HG02885 (cell line): ENCODE results near the gene SPATA16.

Experiments used
- ATAC-seq: cut with Tn5 transposase; IDR thresholded peaks from one replicate; pipeline ENCODE4 v1.9.1; 2021; ENCODE audit warnings: mild to moderate bottlenecking; ENCODE audit not compliant: unreplicated experiment, poor library complexity

Gene SPATA16

DNA sequence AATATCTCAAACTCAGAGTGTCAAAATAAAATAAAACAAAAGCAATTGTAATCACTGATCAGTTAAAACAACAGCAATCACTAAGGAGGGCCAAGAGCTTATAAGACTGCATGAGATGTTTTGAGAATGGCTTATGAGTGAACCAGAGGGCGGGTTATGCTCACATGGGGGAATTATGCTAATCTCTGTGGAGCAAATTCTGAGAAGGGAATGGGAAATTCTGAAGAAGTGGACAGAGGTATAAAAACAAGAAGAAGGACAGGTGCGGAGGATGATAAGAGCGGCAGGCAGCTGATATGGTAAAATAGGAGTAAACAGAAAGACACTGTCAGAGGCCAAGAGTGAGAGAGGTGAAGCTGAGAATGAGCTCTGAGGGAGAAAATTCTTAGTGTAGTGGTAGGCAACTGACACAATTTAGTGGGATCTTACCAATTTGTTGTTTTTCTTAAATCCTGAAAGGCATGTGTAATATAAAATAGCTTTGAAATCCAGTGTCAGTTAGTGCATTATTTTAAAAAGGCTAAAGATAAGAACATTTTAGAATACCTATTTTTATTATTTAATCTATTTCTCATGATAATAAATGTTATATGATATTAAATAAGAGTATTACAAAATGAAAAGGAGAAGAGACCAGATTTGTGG is 133.8 kb downstream of the SPATA16 start:
- no peak for ATAC-seq

DNA sequence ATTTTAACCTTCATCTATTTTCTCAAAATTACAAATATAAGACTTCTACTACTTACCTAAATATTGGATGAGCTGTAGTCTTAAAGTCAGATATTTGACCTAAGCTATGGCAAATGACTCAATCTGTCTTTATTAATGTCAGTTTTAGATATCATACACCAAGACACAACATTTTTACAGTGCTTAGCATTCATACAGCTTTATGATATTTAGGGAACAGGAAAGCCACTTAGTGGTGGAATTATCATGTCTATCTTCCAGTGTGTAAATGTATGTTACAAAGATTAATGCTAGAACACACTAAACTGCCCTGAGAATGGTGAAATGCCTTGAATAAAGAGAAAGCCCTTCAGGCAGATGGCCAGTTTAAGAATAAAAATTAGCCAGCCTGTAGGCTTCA is 135.0 kb downstream of the SPATA16 start:
- ATAC-seq, result no peak

GRCh38 chr3:173004681-173005080 is 136.4 kb downstream of the SPATA16 start:
- ATAC-seq, result no peak

DNA sequence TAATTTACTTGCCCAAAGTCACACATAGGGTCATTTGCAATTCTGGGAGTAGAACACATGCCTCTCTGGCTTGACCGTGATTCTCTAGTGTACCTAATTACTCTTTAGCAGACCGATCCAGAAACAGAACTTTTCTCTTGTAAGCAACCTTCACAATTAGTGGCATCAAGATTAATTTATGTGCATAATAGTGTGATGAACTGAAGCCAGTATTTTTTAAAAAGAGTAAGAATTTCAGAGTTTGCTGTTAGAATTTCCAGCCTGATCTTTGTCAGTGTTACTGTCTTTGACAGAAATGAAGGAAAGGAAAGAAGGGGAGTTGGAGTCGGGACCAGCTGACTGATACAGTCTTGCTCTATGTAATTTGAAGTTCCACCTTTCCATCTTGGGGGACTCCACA is 137.1 kb downstream of the SPATA16 start:
- ATAC-seq, result no peak

DNA sequence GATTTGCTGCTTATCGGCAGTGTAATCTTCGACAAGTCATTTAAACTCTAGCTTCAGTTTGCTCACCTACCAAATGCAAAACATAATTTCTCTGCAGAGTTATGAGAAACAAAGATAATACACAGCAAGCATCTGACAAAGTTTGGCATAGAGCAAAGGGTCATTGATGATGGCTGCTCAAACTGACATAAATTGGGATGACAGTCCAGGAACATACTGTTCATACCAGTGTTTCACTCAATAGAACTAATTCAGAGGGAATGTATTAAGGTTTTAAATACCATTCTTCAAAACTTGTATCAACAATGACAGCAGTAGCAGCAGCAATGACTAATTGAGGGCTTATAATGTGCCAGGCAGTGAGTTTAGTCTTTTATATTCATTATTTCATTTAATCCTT is 137.6 kb downstream of the SPATA16 start:
- no peak for ATAC-seq

DNA sequence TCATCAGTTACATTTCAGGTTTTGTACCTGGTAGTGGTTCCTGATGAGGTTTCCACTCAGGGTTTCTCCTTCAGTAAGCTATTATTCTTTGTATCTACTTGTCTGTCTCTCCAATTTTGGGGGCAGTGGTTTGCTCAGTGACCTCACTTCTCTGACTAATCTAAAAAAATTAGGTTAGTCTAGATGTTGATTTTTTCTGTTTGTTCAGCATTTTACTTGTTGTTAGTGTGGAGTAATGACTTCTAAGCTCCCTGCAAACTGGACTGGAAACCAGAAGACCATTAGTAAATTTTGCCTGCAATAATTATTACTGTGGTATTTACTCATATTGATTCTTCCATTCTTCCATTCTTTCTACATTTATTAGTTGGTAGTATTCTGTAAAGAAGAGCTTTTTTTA is 139.4 kb downstream of the SPATA16 start:
- no peak for ATAC-seq

DNA sequence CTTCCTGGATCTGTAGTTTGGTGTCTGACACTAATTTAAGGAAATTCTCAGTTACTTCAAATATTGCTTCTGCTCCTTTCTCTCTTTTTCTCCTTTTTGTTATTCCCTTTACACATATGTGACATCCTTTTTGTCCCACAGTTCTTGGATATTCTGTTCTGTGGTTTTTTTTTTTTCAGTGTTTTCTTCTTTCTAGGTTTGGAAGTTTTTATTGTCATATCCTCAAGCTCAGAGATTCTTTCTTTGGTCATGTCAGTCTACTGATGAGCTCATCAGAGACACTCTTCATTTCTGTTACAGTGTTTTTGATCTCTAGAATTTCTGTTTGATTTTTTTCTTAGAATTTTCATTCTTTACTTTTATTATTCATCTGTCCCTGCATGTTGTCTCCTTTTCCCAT is 140.5 kb downstream of the SPATA16 start:
- ATAC-seq, result no peak

- ATAC-seq, result no peak
Observed at GRCh38 chr3:172993412-172993811, 147.6 kb downstream of the SPATA16 start.

- ATAC-seq, result no peak
Observed at GRCh38 chr3:172991424-172991996, 149.5 kb downstream of the SPATA16 start.

DNA sequence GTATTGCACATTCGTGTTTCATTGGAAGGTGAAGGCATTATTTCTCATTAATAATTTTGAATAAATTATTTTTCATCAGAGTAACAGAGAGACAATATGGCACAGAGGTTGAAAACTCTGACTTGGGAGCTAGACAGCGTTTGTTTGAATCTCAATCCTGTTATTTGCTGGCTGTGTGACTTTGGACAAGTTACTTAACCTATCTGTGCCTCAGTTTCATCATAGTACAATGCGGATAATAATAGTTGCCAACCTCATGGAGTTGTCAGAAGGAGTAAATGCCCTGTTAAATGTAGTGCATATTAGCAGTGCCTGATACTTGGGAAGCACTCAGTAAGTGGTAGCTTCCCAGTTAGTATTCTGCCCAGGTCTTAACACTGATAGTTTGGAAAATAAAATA is 151.7 kb downstream of the SPATA16 start:
- no peak for ATAC-seq

GRCh38 chr3:172987273-172987672 is 153.8 kb downstream of the SPATA16 start:
- ATAC-seq, result no peak

DNA sequence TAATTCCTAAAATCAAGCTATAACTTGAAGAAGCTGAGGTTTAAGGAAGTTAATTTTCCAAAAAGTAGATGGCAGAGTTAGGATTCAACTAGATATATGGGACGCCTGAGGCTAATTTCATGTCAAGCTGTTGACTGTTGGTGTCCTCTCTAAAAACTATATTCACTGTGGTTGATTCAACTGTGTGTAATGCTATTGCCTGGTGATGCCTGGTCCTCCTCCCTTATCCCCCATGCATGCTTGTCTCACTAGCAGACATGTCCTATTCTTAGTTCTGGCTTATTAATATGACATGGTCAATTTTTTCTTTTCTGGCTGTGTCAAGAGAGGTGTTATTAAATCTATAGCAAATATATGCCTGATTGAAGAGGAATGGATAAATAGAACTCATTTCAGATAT is 156.1 kb downstream of the SPATA16 start:
- ATAC-seq, result no peak

DNA sequence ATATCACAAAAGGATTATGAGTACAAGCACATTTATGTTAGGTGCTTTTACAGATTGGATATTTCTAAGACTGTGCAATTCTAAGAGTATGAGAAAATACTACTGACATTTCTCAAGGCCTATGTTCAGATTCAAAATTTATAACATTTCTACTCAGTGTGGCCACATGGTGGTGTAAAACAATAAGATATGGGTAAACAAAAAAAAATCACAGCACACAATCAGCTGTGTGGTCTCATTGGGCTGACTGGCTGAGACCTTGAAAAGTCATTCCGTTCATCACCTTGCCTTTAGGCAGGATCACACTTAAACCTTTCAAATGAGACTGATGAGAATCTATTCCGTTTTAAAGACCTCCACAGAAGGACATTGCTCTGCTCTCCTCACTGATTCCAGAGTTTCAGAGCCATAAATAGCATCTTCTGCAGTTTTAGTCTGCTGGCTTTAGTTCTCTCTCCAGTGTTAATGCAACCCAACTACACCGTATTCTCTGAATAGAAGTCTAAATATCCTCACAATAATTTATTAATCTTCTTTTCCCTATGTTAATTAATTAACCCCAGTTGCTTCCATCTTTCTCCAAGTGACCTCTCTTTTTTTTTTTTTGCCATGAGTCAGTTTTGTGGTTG is 158.2 kb downstream of the SPATA16 start:
- ATAC-seq, result peak; percentile 37

DNA sequence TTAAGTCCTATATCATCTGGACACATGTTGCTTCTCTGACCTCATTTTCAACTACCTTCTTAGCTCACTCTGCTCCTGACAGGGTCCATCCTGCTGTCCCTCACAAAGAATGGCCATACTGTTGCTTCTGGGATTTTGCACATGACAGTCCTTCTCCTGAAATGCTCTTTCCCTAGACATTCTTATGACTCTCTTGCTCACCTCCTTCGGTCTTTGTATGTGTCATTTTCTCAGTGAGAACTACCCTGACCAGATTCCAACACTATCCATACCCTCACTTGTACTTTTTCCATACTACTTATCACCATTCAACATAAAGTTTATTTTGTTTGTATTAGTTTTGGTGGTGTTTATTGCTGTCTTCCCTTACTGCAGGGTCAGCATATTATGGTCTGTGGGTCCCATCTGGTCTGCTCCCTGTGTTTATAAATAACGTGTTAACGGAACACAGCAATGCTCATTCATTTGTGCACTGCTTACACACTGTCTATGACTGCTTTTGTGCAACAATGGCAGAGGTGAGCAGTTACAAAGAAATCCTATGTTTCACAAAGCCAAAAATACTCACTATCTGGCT is 159.5 kb downstream of the SPATA16 start:
- ATAC-seq, result no peak

- no peak for ATAC-seq
Observed at GRCh38 chr3:172980849-172981248, 160.2 kb downstream of the SPATA16 start.

DNA sequence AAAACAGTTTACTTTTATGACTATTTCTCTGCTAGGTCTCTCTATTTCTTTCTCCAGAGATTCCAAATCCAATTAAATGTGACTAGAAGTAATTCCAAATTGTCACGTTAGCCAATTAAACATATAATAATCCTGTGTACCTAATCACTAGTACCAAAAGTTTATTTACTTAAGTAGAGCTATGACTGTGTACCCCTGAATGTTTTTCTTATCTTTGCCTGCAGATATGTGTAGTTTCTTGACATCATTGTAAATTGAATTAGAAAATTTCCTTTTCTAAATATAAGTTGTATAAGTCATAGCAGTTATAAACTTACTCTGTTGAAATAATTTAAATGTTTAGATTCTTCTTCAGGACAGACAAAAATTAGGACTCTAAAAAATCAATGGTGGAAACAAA is 163.3 kb downstream of the SPATA16 start:
- ATAC-seq, result no peak

DNA sequence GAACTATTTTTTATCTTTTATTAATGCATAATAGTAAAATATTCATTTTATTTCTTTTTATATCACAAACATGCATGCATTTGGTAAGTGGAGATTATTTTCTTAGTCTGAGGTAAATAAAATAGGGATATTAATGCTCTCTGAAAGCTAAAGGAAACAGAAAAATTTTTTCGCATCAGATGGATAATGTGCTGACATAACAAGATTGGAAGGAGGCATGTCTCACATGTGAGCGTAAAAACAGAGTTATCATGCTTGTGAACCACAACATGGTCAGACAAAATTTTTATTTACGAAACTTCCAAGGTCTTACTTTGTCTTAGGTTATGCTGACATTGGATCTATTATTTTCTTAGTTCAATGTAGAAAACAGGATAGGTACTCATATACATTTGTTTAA is 166.1 kb downstream of the SPATA16 start:
- no peak for ATAC-seq

DNA sequence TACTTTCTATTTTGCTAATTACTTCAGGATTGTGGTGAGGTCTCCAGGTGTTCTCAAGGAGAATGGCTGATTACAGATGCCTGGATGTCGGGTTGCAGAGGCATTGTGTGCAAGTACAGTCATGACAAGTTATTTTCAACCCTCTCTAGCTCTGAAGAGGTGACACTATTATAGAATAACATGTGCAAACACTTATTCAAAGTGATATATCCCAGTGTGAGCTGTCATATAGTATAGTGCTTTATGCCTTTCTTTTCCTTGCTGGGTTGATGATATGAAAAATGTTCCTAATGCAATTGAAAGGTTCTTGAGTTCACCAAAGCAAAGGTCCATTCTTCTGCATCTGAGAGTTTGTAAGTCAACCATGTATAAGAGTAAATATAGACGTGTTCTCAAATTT is 167.2 kb downstream of the SPATA16 start:
- no peak for ATAC-seq

GRCh38 chr3:172972717-172973116 is 168.3 kb downstream of the SPATA16 start:
- ATAC-seq, result no peak

DNA sequence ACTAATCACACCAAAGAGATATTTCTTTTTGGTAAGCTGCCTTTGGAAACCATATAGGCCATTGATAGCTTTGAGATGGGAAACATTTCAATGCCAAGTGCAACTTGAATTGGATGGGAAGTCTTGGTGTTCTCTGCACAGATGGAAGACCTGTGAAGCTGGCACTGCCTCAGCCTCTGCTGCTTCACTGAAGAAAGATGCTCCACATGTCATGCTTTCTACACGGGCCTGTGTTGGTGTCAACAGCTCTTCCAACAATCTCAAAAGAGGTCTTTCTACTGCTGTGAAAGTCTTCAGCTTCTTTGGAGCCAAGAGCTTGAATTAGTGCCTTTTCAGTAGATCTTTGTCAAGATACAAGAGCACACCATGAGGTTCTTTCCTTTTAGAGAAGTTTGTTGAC is 169.0 kb downstream of the SPATA16 start:
- ATAC-seq, result no peak

GRCh38 chr3:172968646-172969045 is 172.4 kb downstream of the SPATA16 start:
- no peak for ATAC-seq

DNA sequence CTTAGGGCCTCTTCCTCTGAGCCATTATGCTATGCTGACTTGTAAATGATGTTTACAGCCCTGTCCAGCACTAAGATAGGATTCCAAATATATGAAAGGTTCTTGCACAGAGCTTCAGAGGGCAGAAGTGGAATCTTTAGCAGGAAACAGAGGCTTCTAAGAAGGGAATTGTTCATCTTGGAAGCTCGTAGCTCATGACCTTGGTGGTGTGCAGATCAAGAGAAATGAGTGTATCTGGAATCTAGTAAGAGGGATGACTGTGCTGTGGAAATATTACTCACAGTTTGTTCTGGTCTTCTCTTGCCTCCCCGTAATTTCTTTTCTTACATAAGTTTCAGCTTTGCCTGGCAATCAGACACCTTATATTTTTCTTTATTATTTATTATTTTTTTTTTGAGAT is 175.8 kb downstream of the SPATA16 start:
- ATAC-seq, result no peak
